NCI-H2029 (cell line): ENCODE data around the gene PCDHB2.
A peak's percentile ranks its signal among the peaks of the same experiment; 100 is the strongest.
"Not testable (repeated sequence)": the region's sequence is repeated elsewhere in the genome, so short reads cannot be mapped to it uniquely, and the experiment has no call there.

ENCODE experiments used
- DNase-seq: peaks from one replicate; lab custom pipeline; 2025; lab: John Stamatoyannopoulos, UW

The PCDHB2 gene

DNA sequence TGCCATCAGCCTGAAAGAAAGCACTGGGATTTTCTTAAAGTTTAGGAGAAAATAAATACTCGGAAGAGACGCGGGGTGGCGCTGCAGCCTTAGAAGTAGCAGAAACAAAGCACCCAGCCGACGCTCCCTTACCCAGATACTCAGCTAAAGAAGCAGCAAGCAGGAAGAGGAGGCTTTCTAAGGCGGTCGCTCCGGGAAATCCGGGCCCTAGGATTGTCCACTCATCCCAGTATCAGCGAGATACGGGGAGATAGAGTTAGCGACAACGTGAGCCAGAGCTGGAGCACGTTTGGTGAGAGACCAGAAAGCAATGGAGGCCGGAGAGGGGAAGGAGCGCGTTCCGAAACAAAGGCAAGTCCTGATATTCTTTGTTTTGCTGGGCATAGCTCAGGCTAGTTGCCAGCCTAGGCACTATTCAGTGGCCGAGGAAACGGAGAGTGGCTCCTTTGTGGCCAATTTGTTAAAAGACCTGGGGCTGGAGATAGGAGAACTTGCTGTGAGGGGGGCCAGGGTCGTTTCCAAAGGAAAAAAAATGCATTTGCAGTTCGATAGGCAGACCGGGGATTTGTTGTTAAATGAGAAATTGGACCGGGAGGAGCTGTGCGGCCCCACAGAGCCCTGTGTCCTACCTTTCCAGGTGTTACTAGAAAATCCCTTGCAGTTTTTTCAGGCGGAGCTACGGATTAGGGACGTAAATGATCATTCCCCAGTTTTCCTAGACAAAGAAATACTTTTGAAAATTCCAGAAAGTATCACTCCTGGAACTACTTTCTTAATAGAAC is at the start of gene PCDHB2:
Gene PCDHB2 (plus strand): TSS at position 135 of the 782 bp plus-strand sequence. CDS start 176 bp downstream, at position 311.
- peak; percentile 57 for DNase-seq

DNA sequence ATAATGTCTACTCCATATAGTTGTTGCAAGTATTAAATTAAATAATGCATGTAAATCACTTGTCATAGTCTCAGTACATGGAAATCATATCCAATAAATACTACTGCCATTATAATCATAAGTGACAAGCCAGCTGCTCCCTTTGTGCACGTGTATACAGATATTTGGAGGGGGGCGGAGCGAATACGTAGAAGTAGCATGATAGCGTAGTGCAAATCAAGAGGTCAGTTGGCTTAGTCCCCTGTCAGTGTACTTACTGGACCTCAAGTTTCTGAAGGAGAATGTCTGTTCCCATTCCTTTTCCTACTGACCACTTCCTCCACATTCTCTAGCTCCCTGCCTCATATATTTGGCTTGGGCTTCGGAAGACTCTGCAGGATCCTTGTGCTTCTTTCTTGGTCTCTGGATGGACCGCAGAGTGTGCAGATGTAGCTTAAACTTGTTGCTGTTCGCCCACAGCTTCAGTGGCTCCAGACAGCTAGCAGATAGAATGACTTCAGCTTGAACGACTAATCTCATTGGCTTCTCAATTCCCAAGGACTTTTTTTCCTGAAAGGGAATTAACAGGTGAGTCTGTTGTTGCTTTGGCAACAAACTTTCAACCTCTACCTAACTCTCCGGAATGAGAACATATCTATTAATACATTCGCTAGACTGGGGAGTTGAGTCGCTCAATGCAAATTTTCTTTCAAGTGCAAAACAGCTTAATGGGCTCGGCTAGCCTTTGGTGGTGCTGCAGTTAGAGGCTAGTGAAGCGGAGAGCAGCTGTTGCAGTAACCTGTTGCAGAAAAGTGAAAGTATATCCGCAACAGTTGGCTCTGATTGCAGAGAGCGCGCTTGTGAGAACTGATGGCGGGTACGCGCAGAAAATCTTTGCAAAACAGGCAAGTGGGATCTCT is 43.5 kb upstream of the PCDHB2 start, which contains the start of gene PCDHB1:
Gene PCDHB1 (plus strand): TSS at position 753 of the 899 bp plus-strand sequence. CDS start 97 bp downstream, at position 850.
- DNase-seq: peak; percentile 50

DNA sequence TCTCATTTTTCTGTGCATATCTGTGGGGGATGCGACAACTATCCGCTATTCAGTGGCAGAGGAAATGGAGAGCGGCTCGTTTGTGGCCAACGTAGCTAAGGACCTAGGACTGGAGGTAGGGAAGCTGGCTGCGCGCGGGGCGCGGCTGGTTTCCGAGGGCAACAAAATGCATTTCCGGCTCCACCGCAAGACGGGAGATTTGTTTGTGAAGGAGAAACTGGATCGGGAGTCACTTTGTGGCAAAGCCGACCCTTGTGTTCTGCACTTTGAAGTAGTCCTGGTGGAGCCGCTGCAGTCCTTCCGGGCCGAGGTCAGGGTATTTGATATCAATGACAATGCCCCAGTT is 42.9 kb upstream of the PCDHB2 start:
- peak; percentile 50 for DNase-seq

DNA sequence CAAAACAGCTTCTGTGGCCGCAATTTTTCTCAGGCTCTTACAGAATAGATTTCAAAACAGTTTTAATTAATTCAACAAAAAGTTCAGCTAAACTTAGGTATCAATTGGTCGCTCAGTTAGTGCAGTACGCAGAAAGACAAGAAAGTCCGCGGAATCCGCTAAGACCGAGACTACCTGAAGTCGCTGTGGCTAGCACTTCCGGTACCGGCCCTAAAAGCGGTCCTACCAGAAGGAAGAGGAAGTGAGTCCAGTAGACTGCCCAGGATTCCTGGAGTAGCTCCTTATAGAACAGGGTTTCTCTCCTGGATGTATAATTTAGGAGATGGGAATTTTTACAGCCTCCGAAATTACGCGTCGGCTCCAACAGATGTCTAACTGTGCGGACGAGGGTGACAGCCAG is 16.6 kb upstream of the PCDHB2 start:
- DNase-seq: no peak

DNA sequence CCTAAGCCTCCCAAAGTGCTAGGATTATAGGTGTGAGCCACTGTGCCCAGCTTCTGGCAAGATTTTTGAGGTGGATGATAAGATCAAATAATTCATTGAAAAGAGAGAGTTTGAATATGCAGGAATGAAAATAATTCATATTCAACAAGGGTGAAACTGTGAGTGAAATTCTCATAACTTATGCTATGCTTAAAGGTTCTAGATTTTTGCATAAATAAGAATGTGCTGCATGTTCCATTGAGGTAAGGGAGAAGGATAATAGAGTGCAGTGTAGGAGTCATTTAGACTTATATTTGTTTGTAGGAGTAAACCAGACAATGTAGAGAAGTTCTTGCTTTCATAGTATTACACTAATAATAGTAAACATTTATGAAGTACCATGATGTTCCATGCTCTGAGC is 12.2 kb upstream of the PCDHB2 start:
- DNase-seq: no peak

DNA sequence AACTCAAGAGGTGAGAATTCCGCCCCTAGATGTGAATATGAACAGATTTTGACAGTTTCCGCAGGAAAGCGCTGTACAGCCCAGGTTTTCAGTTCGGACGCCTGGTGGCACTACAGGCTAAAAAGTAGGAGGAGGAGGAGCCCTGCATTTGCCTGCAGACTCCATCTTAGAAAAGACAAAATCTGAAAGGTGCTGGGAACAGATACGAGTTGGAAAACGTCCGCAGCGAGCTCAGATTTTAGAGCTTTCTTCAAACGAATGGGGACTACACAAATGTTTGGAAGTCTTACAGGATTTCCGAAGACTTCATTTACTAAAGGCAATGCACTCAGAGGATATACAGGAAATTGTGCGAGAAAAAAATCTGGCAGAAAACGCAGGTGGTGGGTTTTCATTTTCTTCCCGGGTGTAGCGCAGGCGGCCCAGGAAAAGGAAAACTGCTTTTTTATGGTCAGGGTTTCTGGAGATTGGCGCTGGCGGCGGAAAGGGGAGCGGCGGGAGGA is 9.9 kb upstream of the PCDHB2 start:
- DNase-seq: peak; percentile 57

DNA sequence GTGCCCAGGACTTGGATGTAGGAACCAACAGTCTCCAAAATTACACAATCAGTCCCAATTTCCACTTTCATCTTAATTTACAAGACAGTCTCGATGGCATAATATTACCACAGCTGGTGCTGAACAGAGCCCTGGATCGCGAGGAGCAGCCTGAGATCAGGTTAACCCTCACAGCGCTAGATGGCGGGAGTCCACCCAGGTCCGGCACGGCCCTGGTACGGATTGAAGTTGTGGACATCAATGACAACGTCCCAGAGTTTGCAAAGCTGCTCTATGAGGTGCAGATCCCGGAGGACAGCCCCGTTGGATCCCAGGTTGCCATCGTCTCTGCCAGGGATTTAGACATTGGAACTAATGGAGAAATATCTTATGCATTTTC is 837 bp downstream of the PCDHB2 start:
- no peak for DNase-seq

DNA sequence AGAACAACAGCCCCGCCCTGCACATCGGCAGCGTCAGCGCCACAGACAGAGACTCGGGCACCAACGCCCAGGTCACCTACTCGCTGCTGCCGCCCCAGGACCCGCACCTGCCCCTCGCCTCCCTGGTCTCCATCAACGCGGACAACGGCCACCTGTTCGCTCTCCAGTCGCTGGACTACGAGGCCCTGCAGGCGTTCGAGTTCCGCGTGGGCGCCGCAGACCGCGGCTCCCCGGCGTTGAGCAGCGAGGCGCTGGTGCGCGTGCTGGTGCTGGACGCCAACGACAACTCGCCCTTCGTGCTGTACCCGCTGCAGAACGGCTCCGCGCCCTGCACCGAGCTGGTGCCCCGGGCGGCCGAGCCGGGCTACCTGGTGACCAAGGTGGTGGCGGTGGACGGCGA is 1.8 kb downstream of the PCDHB2 start:
- not testable (repeated sequence) for DNase-seq

DNA sequence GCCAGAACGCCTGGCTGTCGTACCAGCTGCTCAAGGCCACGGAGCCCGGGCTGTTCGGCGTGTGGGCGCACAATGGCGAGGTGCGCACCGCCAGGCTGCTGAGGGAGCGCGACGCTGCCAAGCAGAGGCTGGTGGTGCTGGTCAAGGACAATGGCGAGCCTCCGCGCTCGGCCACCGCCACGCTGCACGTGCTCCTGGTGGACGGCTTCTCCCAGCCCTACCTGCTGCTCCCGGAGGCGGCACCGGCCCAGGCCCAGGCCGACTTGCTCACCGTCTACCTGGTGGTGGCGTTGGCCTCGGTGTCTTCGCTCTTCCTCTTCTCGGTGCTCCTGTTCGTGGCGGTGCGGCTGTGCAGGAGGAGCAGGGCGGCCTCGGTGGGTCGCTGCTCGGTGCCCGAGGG is 2.2 kb downstream of the PCDHB2 start:
- not testable (repeated sequence) for DNase-seq

DNA sequence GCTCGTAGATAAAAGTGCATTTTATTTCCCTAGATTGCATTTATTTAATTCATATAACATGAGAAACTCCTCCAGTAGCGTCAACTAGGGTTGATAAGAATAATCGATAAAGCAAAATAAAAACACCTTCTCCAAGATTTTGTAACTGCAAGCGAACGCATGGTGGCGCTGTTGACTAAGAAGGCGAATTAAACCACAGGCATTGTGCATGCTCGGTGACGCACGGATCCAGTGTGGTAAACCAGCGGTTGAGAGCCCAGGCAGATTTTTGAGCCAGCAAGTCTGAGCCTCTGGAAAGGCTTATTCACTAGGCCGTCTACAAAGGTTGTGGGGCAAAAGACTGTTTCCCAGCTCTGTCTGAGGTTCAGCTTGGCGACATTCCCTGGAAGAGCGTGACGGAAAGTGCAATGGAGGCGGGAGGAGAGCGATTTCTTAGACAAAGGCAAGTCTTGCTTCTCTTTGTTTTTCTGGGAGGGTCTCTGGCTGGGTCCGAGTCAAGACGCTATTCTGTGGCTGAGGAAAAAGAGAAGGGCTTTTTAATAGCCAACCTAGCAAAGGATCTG is 5.9 kb downstream of the PCDHB2 start, which contains the start of gene PCDHB3:
Gene PCDHB3 (plus strand): TSS at position 231 of the 563 bp plus-strand sequence. CDS start 177 bp downstream, at position 408.
- DNase-seq: peak; percentile 56

DNA sequence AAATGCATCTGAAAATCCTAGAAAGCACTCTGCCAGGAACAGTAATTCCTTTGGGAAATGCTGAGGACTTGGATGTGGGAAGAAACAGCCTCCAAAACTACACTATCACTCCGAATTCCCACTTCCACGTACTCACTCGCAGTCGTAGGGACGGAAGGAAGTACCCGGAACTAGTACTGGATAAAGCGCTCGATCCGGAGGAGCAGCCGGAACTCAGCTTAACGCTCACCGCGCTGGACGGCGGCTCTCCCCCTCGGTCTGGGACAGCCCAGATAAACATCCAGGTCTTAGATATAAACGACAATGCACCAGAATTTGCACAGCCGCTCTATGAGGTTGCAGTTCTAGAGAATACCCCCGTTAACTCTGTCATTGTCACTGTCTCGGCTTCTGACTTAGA is 6.6 kb downstream of the PCDHB2 start:
- no peak for DNase-seq

DNA sequence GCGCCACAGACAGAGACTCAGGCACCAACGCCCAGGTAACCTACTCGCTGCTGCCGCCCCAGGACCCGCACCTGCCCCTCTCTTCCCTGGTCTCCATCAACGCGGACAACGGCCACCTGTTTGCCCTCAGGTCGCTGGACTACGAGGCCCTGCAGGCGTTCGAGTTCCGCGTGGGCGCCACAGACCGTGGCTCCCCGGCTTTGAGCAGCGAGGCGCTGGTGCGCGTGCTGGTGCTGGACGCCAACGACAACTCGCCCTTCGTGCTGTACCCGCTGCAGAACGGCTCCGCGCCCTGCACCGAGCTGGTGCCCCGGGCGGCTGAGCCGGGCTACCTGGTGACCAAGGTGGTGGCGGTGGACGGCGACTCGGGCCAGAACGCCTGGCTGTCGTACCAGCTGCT is 7.7 kb downstream of the PCDHB2 start:
- DNase-seq: not testable (repeated sequence)

DNA sequence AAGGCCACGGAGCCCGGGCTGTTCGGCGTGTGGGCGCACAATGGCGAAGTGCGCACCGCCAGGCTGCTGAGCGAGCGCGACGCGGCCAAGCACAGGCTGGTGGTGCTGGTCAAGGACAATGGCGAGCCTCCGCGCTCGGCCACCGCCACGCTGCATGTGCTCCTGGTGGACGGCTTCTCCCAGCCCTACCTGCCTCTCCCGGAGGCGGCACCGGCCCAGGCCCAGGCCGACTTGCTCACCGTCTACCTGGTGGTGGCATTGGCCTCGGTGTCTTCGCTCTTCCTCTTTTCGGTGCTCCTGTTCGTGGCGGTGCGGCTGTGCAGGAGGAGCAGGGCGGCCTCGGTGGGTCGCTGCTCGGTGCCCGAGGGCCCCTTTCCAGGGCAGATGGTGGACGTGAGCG is 8.1 kb downstream of the PCDHB2 start:
- not testable (repeated sequence) for DNase-seq

DNA sequence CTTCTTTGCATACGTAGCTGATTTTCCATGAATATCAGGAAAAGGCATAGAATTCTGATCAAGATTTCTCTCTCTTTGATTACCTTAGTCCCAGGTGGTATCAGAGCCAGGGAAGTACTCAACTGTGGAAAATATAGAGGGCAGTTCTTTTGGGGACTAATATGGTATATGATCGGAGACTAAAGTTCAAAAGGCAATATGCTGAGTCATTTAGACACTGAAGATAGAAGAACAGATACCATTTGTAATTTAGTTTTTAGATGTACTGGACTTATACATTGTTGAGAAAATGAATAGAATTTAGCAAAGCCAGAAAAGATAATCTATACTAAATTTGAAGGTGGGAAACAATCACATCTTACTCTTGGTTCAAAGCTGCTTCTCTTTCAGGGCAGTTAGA is 10.9 kb downstream of the PCDHB2 start:
- no peak for DNase-seq

DNA sequence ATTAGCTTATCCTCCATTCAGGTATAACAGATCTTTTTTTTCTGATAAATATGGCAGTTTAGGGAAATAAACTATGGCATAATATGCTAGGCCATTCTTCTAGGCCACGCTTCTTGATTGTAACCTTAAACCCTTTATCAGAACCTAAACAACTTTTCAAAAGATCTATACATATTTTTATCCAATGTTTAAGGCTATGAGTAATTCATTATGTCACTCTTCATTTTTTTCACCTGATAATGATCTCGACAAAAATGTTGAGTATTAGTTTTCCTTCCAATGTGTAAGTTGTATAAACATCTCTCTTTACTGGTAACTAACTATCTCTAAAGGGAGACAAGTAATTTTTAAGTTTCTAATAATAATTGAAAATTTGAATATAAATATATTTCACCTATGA is 24.8 kb downstream of the PCDHB2 start:
- DNase-seq: no peak

DNA sequence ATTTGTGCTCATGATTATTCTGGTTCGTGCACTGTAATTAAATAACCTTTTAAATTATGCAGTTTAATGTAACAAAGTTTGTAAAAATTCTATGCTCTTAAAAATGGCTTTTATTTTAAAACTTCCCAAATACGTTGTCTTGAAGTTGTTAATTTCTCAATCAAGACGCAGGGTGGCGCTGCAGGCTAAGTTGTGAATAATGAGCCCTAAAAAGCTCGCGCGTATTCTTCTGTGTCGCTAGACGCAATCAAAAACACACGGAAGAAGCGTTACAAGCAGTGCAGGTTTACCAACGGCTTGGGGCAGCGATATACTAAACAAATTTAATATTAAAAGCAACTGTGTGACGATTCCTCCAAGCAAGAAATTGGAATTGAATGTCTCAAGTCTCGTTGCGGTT is 27.1 kb downstream of the PCDHB2 start, which contains the start of gene PCDHB4:
Gene PCDHB4 (plus strand): TSS at position 256 of the 400 bp plus-strand sequence. CDS start 181 bp downstream, outside the sequence.
- DNase-seq: peak; percentile 50

DNA sequence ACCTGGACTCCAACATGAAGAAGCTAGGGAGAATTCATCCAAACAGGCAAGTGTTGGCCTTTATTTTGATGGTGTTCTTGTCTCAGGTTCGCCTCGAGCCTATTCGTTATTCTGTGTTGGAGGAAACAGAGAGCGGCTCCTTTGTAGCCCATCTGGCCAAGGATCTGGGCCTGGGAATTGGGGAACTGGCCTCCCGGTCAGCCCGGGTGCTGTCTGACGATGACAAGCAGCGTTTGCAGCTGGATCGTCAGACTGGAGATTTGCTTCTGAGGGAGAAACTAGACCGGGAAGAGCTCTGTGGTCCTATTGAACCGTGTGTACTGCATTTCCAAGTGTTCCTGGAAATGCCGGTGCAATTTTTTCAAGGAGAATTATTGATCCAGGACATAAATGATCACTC is 27.6 kb downstream of the PCDHB2 start:
- no peak for DNase-seq

DNA sequence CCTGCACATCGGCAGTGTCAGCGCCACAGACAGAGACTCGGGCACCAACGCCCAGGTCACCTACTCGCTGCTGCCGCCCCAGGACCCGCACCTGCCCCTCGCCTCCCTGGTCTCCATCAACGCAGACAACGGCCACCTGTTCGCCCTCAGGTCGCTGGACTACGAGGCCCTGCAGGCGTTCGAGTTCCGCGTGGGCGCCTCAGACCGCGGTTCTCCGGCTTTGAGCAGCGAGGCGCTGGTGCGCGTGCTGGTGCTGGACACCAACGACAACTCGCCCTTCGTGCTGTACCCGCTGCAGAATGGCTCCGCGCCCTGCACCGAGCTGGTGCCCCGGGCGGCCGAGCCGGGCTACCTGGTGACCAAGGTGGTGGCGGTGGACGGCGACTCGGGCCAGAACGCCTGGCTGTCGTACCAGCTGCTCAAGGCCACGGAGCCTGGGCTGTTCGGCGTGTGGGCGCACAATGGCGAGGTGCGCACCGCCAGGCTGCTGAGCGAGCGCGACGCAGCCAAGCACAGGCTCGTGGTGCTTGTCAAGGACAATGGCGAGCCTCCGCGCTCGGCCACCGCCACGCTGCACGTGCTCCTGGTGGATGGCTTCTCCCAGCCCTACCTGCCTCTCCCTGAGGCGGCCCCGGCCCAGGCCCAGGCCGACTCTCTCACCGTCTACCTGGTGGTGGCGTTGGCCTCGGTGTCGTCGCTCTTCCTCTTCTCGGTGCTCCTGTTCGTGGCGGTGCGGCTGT is 29.2 kb downstream of the PCDHB2 start:
- not testable (repeated sequence) for DNase-seq

DNA sequence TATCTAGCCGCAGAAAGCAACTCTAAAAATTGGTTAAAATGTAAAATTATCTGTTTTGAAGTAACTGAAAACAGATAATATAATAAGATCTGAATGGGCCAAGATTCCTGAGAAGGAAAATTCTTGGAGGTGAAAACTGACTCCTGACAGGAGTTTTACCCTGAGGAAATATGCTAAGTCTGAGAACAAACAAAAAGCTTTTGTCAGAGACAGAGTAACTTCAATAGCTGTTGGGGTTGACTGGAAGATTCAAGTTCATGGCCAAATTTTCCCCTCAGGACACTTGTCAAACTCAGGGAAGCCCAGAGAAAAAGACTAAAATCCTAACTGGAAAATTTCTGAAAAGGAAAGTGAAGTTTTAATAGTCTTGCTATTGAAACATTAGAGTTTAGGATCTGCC is 32.9 kb downstream of the PCDHB2 start:
- no peak for DNase-seq

DNA sequence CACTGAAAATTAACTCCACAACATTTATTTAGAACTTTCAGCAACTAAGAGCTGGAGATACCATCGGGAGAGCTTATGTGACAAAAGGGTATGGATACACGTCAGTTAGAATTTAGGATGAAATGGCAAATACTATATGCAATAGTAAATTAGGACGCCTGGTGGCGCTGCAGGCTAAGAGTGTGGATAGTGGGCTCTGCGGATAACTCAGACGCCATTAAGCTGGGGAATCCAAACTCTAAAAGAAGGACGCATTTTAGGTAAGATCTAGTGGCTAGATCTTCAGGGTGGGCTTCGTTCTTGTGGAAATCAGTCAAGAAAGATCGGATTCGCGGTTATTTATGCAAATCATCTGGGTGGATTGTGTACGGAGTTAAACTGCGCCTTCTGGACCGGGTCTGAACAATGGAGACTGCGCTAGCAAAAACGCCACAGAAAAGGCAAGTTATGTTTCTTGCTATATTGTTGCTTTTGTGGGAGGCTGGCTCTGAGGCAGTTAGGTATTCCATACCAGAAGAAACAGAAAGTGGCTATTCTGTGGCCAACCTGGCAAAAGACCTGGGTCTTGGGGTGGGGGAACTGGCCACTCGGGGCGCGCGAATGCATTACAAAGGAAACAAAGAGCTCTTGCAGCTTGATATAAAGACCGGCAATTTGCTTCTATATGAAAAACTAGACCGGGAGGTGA is 40.8 kb downstream of the PCDHB2 start, which contains the start of gene PCDHB5:
Gene PCDHB5 (plus strand): TSS at position 177 of the 688 bp plus-strand sequence. CDS start 229 bp downstream, at position 406.
- no peak for DNase-seq
